HG03432 (cell line): ENCODE measurements around the gene MYOZ2.
"Not testable (repeated sequence)": the region's sequence is repeated elsewhere in the genome, so short reads cannot be mapped to it uniquely, and the experiment has no call there.

ENCODE experiments used
- ATAC-seq: cut with Tn5 transposase; IDR thresholded peaks from one replicate; pipeline ENCODE4 v1.9.1; 2021; ENCODE audit warnings: mild to moderate bottlenecking, moderate library complexity; ENCODE audit not compliant: unreplicated experiment

Gene MYOZ2

GRCh38 chr4:119125931-119126330 is 9.7 kb upstream of the MYOZ2 start:
- no peak for ATAC-seq

- ATAC-seq: no peak
Observed at GRCh38 chr4:119128148-119128547, 7.5 kb upstream of the MYOZ2 start.

DNA sequence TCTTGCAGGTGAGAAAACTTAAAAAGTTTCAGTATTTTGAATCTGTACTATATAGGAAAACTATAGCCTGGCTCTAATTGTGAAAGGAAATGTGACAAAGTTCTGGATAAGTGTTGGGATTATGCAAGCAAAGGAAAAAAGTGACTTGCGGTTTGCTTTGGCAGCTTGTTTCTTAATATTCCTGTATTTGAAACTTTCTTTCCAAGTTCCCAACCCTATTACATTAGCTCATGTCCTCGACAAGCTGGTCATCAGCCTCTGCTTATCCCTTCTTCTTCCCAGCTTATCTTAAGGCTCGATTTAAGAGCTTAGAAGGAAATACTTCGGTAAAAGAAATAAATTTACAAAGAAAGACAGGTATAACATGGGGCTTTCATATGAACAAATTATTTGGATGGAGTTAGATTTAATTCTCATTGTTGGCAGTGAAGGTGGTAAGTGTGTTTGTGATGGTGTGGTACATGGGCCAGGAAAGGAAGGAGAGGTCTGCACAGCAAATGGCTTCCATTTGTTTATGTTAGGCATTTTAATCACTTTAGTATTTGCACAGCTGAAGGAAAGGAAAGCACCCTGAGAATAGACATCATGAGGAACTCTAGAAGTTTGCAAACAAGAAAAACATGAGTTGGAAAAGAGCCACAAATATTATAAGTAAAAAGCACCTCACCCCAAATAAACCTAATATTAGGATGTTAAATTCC is 5.1 kb upstream of the MYOZ2 start:
- no peak for ATAC-seq

DNA sequence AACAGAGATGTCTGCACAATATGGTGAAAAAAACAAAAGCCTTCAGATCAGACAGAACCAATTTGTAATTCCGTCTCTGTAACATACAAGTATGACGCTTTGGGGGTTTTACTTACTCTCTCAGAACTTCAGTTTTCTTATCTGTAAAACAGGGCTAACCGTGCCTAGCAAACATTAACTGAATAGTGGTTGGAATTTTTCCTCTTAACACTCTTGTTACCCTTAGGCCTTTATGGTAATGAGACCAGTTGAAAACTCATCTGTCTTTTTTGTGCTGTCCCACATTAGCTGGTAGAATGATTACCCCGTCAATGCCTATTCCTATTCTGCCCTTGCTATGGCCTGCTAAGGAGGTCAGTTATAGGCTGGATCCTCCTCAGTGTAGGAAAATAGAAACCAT is 4.5 kb upstream of the MYOZ2 start:
- no peak for ATAC-seq

DNA sequence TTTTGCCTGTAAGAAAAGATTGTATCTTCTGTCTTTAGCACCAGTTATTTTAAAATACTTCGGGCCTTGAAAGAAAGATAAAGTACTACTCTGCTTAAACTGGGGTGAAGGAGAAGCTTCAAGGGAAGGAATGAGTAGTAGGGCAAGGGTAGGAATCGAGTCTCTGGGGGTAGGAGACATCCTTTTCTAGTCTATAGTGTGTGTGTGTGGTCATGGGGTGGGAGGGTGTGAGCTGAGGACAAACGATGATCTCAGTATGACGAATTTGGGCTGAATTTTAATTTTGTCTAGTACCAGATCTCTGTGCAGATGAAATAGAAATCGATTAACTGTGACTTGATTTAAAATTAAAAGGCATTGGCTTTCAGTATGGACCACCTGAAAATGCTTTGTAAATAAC is 3.3 kb upstream of the MYOZ2 start:
- ATAC-seq: no peak

- no peak for ATAC-seq
Observed at GRCh38 chr4:119136546-119136945, 914 bp downstream of the MYOZ2 start.

- ATAC-seq: no peak
Observed at GRCh38 chr4:119138046-119138445, 2.4 kb downstream of the MYOZ2 start.

GRCh38 chr4:119139311-119139710 is 3.7 kb downstream of the MYOZ2 start:
- ATAC-seq: no peak

DNA sequence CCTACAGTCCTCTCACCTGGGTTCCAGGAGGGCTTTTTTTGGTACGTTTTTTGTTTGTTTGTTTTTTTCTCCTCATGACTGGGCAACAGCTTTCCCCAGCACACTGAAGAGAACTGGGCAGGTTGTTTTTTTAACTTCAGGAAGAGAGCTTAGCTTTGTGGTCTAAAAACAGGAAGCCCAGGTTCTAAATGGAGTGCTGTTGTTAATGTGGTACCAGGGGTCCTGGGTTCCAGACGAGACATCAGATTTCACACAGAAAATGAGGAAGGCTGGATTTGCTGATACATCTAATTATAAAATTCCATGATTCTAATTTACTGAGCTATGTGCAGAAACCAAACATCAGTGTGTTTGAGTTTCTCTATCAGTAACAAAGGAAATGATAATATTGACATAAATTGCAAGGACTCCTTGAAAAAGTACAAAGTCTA is 4.2 kb downstream of the MYOZ2 start:
- no peak for ATAC-seq

DNA sequence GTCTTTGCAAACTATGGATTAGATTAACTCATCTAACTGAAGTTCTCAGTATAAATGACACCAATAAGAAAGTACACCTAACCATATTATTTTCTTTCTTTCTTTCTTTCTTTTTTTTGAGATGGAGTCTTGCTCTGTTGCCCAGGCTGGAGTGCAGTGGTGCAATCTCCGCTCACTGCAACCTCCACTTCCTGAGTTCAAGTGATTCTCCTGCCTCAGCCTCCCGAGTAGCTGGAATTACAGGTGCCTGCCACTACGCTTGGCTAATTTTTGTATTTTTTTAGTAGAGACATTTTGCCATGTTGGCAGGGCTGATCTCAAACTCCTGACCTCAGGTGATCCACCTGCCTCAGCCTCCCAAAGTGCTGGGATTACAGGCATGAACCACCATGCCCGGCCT is 5.7 kb downstream of the MYOZ2 start:
- not testable (repeated sequence) for ATAC-seq

DNA sequence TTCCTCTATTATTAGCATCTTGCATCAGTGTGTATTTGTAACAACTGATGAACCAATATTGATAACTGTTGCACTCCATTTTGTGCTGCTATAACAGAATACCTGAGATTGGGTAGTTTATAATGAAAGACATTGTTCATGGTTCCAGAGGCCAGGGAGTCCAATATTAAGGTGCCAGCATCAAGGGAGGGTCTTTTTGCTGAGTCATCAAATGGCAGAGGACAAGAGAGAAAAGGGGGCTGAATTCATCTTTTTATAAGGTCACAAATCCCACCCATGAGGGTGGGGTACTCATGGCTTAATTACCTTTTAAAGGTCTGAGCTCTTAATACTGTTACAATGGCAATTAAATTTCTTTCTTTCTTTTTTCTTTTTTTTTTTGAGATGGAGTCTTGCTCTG is 7.2 kb downstream of the MYOZ2 start:
- no peak for ATAC-seq

- not testable (repeated sequence) for ATAC-seq
Observed at GRCh38 chr4:119143341-119143740, 7.7 kb downstream of the MYOZ2 start.

DNA sequence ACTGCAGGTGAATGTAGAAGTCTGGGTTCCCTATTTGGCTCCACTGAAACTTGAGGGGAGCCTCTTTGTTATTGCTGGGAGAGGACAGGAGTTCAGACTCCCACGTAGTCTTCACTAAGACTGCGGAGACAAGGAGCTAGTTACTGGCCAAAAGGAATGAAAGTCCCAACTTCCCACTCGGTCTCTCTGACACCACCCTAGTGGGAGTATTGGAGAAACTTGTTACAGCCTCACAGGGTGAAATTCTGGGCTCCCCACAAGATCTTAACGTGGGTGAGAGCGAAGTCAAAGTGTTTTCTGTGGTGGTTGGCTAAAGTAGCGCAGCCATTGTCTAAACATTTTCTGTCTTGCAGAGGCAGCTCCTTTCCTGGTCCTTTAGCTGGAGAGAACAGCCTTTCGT is 13.5 kb downstream of the MYOZ2 start:
- ATAC-seq: no peak

- no peak for ATAC-seq
Observed at GRCh38 chr4:119151161-119151560, 15.5 kb downstream of the MYOZ2 start.

DNA sequence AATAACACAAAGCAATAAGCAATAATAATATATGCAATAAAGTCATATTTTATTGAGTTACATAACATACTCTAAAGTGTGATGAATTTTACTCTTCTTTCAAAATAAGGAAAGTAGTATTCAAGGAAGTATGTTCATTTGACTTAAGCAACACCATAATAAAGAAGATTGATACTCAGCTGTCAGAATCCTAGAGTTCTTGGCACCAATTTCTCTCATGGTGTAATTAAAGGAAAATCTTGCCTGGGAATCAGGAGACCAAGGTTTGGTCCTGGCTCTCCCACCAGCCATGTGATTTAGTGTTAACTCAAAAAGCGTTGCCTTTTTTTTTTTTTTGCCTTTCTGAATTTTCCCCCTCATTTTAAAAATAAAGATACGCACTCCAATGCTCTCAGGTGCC is 17.1 kb downstream of the MYOZ2 start:
- no peak for ATAC-seq

DNA sequence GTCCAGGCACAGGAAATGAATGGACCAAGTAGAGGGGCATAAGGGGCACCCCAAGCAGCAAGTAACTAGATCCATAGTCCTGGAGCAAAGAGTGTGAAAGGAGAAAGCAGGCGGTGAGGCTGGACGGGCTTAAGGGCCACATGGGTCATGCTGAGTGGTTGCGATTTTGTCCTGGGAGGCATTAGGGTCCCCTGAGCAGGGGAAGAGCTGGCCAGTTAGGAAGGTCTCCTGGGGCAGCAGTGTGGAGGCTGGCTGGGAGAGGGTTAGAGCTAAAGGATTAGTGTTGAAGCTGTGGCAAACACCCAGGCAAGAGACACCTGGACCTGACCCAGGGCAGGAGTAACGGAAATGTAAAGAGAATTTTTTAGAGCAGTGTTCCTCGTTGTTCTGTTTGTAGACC is 26.5 kb downstream of the MYOZ2 start:
- no peak for ATAC-seq

GRCh38 chr4:119165767-119166166 is 30.1 kb downstream of the MYOZ2 start:
- ATAC-seq: no peak

- ATAC-seq: no peak
Observed at GRCh38 chr4:119170195-119170594, 34.6 kb downstream of the MYOZ2 start.

DNA sequence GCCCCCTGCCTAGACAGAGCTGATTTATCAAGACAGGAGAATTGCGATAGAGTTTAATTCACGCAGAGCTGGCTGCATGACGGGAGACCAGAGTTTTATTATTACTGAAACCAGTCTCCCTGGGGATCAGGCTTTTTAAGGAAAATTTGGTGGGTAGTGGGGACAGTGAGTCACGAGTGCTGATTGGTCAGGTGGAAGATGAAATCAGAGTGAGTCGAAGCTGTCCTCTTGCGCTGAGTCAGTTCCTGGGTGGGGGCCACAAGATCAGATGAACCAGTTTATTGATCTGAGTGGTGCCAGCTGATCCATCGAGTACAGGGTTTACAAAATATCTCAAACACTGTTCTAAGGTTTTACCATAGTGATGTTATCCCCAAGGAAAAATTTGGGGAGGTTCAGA is 36.6 kb downstream of the MYOZ2 start:
- no peak for ATAC-seq

DNA sequence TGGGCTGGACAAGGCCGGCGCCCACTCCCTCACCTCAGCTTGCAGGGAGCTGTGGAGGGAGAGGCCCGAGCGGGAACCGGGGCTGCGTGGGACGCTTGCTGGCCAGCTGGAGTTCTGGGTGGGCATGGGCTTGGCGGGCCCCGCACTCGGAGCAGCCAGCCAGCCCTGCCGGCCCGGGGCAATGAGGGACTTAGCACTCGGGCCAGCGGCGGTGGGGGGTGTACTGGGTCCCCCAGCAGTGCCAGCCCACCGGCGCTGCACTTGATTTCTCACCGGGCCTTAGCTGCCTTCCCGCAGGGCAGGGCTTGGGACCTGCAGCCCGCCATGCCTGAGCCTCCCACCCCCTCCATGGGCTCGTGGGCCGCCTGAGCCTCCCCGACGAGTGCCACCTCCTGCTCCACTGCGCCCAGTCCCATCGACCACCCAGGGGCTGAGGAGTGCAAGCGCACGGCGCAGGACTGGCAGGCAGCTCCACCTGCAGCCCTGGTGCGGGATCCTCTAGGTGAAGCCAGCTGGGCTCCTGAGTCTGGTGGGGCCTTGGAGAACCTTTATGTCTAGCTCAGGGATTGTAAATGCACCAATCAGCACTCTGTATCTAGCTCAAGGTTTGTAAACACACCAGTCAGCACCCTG is 38.2 kb downstream of the MYOZ2 start:
- not testable (repeated sequence) for ATAC-seq

- ATAC-seq: no peak
Observed at GRCh38 chr4:119179011-119179410, 43.4 kb downstream of the MYOZ2 start.

DNA sequence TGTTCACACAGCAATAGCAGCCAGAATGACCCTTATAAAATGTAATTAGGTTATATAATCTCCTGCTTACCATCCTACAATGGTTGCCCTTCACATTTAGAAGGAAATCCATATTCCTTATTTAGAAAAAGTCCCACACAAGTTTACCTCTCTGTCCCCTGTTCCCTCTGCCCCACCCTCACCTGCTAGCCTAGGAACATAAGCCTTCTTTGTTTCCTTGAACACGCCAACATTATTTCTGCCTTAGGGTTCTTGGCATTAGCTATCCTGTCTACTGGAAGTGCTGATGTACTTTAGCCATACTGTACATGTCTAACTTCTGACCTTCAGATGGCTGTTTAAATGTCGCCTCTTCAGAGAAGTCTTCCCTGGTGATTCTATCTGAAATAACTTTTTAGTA is 48.5 kb downstream of the MYOZ2 start:
- ATAC-seq: no peak

DNA sequence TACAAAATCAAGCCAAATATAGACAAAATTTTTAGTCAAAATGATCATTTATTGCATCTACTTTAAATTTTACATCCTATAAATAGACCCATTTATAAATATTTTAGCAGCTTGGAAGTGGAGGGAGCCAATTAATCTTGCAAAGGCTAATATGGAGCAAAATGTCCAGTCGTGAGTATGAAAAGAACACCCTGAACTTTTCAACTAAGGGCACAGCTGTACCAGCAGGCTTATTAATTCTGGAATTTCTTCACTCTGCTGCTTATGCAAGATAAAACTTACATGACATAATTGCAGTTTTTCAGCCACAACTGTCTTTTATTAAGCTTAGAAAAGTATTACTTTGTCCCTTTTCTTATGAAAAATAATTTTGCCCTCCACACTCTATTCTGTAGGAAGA is 54.0 kb downstream of the MYOZ2 start:
- no peak for ATAC-seq
